GM19397 (cell line): ENCODE results near the gene ADGRD1.

Experiments used
- ATAC-seq: cut with Tn5 transposase; IDR thresholded peaks from one replicate; pipeline ENCODE4 v1.9.1; 2021; ENCODE audit warnings: mild to moderate bottlenecking, moderate library complexity; ENCODE audit not compliant: unreplicated experiment

The ADGRD1 gene

GRCh38 chr12:130965214-130965613 lies 11.5 kb downstream of the ADGRD1 start:
- ATAC-seq: no peak

- no peak for ATAC-seq
Observed at GRCh38 chr12:130965668-130966067, 12.0 kb downstream of the ADGRD1 start.

- ATAC-seq: no peak
Observed at GRCh38 chr12:130966443-130967030, 12.8 kb downstream of the ADGRD1 start.

GRCh38 chr12:130967636-130968035 lies 13.9 kb downstream of the ADGRD1 start:
- no peak for ATAC-seq

- ATAC-seq: no peak
Observed at GRCh38 chr12:130968611-130969010, 14.9 kb downstream of the ADGRD1 start.

- no peak for ATAC-seq
Observed at GRCh38 chr12:130969223-130969622, 15.5 kb downstream of the ADGRD1 start.

- peak; percentile 65 for ATAC-seq
Observed at GRCh38 chr12:130970165-130970907, 16.6 kb downstream of the ADGRD1 start.

GRCh38 chr12:130970908-130971233 lies 17.2 kb downstream of the ADGRD1 start:
- ATAC-seq: no peak

- no peak for ATAC-seq
Observed at GRCh38 chr12:130971925-130972585, 18.3 kb downstream of the ADGRD1 start.

GRCh38 chr12:130972586-130972950 lies 18.9 kb downstream of the ADGRD1 start:
- ATAC-seq: no peak

GRCh38 chr12:130973109-130973508 lies 19.4 kb downstream of the ADGRD1 start:
- ATAC-seq: no peak

- no peak for ATAC-seq
Observed at GRCh38 chr12:130973906-130974305, 20.2 kb downstream of the ADGRD1 start.

GRCh38 chr12:130975116-130975515 lies 21.4 kb downstream of the ADGRD1 start:
- no peak for ATAC-seq

GRCh38 chr12:130976171-130976720 lies 22.5 kb downstream of the ADGRD1 start:
- ATAC-seq: no peak

GRCh38 chr12:130977046-130977742 lies 23.5 kb downstream of the ADGRD1 start:
- ATAC-seq: no peak

- ATAC-seq: no peak
Observed at GRCh38 chr12:130977743-130978095, 24.0 kb downstream of the ADGRD1 start.

GRCh38 chr12:130978785-130979184 lies 25.1 kb downstream of the ADGRD1 start:
- no peak for ATAC-seq

- ATAC-seq: no peak
Observed at GRCh38 chr12:130981074-130981742, 27.5 kb downstream of the ADGRD1 start.

- ATAC-seq: no peak
Observed at GRCh38 chr12:130981911-130982310, 28.2 kb downstream of the ADGRD1 start.

- no peak for ATAC-seq
Observed at GRCh38 chr12:130982565-130983225, 29.0 kb downstream of the ADGRD1 start.
